IPS-15b (cell line): ENCODE measurements around the gene RFC2.
"Not testable (repeated sequence)": the region's sequence is repeated elsewhere in the genome, so short reads cannot be mapped to it uniquely, and the experiment has no call there.

ENCODE experiments used
- H3K27me3 ChIP-seq: one replicate; pipeline ENCODE4 v1.6.1; 2013; ENCODE audit warnings: low read length; ENCODE audit not compliant: control insufficient read depth, insufficient read depth
- H3K36me3 ChIP-seq: one replicate; pipeline ENCODE4 v1.6.1; 2013; ENCODE audit warnings: low read length; ENCODE audit not compliant: control insufficient read depth, insufficient read depth
- H3K4me1 ChIP-seq: one replicate; pipeline ENCODE4 v1.6.1; 2013; ENCODE audit warnings: mild to moderate bottlenecking, low read length; ENCODE audit not compliant: control insufficient read depth, insufficient read depth
- H3K4me3 ChIP-seq: one replicate; pipeline ENCODE4 v1.5.1; 2013; ENCODE audit warnings: low read depth, low read length
- H3K9ac ChIP-seq: one replicate; pipeline ENCODE4 v1.6.1; 2013; ENCODE audit warnings: low read depth, mild to moderate bottlenecking, low read length
- H3K9me3 ChIP-seq: one replicate; pipeline ENCODE4 v1.6.1; 2013; ENCODE audit warnings: mild to moderate bottlenecking, low read length; ENCODE audit not compliant: control insufficient read depth, insufficient read depth

The RFC2 gene

GRCh38 chr7:74255461-74255860, 1.3 kb upstream of the RFC2 start:
- H3K36me3 ChIP-seq, result peaks cover 11% of the 10 kb centered on the region
- H3K4me1 ChIP-seq, H3K9ac ChIP-seq, H3K27me3 ChIP-seq, H3K9me3 ChIP-seq: not testable (repeated sequence)
- peak overlapping the region; percentile 97 for H3K4me3 ChIP-seq

DNA sequence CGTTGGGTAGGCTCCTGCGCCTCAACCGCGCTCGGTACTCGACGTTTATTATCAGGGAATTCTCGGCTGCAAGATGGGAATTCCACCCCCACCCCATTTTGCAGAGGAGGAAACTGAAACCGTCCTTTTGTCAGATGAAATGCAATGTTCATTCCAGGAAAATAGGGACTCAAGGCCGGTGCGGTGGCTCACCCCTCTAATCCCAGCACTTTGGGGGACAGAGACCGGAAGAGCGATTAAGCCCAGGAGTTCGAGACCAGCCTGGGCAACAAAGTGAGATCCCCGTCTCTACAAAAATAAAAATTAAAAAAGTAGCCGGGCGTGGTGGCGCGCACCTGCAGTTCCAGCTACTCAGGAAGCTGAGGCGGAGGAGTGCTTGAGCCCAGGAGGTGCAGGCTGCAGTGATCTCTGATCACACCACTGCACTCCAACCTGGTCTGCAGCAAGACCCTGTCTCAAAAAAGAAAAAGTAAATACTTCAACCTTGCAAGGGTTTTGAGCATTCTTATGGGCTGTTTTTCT, 720 bp upstream of the RFC2 start:
- H3K27me3 ChIP-seq, result no peaks in the 10 kb centered on the region
- peaks cover 17% of the 10 kb centered on the region for H3K36me3 ChIP-seq
- peaks cover 4% of the 10 kb centered on the region for H3K4me1 ChIP-seq
- no peaks in the 10 kb centered on the region for H3K9me3 ChIP-seq
- peak overlapping the region; percentile 87 for H3K9ac ChIP-seq
- H3K4me3 ChIP-seq, result peak overlapping the region; percentile 97

GRCh38 chr7:74253835-74254128, 417 bp downstream of the RFC2 start:
- Histone ChIP-seq H3K9ac (peak overlapping the region; percentile 90), H3K27me3 (no peaks in the 10 kb centered on the region), H3K4me3 (peak overlapping the region; percentile 97), H3K9me3 (no peaks in the 10 kb centered on the region), H3K36me3 (peaks cover 26% of the 10 kb centered on the region), H3K4me1 (peaks cover 4% of the 10 kb centered on the region)

DNA sequence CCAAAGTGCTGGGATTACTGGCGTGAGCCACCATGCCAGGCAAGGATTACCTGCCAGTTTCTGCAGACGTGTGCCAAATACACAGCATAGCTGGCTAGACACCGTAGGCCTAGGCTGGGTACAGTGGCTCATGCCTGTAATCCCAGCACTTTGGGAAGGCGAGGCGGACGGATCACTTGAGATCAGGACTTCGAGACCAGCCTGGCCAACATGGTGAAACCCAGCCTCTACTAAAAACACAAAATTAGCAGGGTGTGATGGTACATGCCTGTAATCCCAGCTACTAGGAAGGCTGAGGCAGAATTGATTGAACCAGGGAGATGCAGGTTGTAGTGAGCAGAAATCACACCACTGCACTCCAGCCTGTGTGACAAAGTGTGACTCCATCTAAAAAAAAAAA, 868 bp downstream of the RFC2 start:
- Histone ChIP-seq H3K36me3 (peaks cover 31% of the 10 kb centered on the region), H3K27me3 (no peaks in the 10 kb centered on the region), H3K9ac (peak overlapping the region; percentile 60), H3K4me1 (peaks cover 4% of the 10 kb centered on the region), H3K4me3 (peak overlapping the region; percentile 97), H3K9me3 (no peaks in the 10 kb centered on the region)

- peaks cover 35% of the 10 kb centered on the region for H3K36me3 ChIP-seq
- H3K27me3 ChIP-seq, result no peaks in the 10 kb centered on the region
- peak overlapping the region; percentile 60 for H3K9ac ChIP-seq
- peaks cover 4% of the 10 kb centered on the region for H3K4me1 ChIP-seq
- peak overlapping the region; percentile 97 for H3K4me3 ChIP-seq
- no peaks in the 10 kb centered on the region for H3K9me3 ChIP-seq
Observed at GRCh38 chr7:74252893-74253292, 1.3 kb downstream of the RFC2 start.

DNA sequence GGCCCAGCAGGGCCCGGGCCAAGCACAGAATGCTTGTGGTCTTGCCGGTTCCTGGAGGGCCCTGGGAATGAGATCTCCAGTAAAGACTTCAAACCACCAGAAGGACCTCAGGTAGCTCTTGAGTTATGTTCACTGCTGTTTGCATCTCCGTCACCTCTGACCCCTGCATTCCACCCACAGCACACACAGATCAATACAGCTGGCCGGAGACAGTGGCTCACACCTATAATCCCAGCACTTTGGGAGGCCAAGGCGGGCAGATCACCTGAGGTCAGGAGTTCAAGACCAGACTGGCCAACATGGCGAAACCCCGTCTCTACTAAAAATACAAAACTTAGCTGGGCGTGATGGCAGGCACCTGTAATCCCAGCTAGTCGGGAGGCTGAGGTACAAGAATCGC, 5.1 kb downstream of the RFC2 start:
- not testable (repeated sequence) for H3K27me3 ChIP-seq, H3K9me3 ChIP-seq, H3K4me3 ChIP-seq, H3K9ac ChIP-seq, H3K4me1 ChIP-seq
- H3K36me3 ChIP-seq, result peaks cover 56% of the 10 kb centered on the region

DNA sequence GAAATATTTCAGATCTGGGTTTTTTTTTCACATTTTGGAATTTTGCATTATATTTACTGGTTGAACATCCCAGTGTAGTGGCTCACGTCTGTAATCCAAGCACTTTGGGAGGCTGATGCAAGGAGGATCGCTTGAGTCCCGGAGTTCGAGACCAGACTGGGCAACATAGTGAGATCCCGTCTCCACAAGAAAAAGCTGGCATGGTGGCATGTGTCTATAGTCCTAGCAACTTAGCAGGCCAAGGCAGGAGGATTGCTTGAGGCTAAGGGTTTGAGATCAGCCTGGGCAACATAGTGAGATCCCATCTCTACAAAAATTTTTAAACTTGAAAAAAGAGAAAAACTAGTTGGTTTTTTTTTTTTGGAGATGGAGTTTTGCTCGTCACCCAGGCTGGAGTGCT, 6.0 kb downstream of the RFC2 start:
- H3K9me3 ChIP-seq, result no peaks in the 10 kb centered on the region
- H3K36me3 ChIP-seq, result peaks cover 60% of the 10 kb centered on the region
- H3K27me3 ChIP-seq, result no peaks in the 10 kb centered on the region
- H3K4me3 ChIP-seq, result no peak overlapping the region
- peaks cover under 1% of the 10 kb centered on the region for H3K4me1 ChIP-seq
- H3K9ac ChIP-seq, result no peak overlapping the region

DNA sequence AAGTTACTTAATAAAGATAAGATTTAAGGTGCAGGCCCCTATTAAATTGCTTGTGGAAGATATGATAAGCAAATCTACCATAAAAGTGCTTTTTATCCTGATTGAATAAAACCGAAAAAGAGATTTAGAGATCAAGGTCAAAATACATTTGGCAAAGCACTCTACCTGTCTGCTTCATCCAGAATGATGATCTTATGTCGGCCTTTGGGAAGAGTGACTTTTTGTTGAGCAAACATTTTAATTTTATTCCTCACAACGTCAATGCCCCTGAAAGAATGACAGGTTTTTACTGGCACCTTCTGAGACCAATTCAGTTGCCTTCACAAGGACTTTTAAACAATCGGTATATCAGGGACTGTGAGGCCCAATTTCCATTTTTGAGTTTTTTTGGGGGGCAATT, 7.7 kb downstream of the RFC2 start:
- Histone ChIP-seq H3K9ac (no peak overlapping the region), H3K4me3 (no peak overlapping the region), H3K27me3 (no peaks in the 10 kb centered on the region), H3K36me3 (peaks cover 70% of the 10 kb centered on the region), H3K9me3 (no peaks in the 10 kb centered on the region), H3K4me1 (no peaks in the 10 kb centered on the region)

GRCh38 chr7:74242122-74242443, 12.1 kb downstream of the RFC2 start:
- H3K36me3 ChIP-seq, result peaks cover 74% of the 10 kb centered on the region
- H3K4me1 ChIP-seq, result no peaks in the 10 kb centered on the region
- H3K9me3 ChIP-seq, result no peaks in the 10 kb centered on the region
- H3K4me3 ChIP-seq, result no peak overlapping the region
- no peak overlapping the region for H3K9ac ChIP-seq
- H3K27me3 ChIP-seq, result no peaks in the 10 kb centered on the region

GRCh38 chr7:74240482-74240881, 13.7 kb downstream of the RFC2 start:
- H3K4me3 ChIP-seq, result no peak overlapping the region
- no peak overlapping the region for H3K9ac ChIP-seq
- peaks cover 76% of the 10 kb centered on the region for H3K36me3 ChIP-seq
- no peaks in the 10 kb centered on the region for H3K9me3 ChIP-seq
- H3K27me3 ChIP-seq, result no peaks in the 10 kb centered on the region
- no peaks in the 10 kb centered on the region for H3K4me1 ChIP-seq

DNA sequence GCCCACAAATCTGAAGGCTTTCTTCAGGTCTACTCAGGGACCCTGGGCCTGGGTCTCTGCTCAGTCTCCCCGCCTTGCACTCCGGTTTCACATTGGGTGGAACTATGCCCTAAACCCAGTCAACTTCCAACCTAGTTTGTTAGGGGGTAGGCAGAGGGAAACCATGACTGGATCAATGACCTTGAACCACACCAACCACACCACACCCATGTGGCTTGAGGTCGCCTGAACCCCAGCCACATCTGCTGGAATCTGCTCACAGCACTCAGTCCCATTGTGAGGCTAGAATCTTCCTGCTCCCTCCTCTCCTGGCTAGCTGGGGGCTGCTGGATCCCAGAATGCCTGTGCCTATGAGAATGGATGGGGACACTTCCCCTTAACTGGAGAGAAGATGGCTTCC, 17.9 kb downstream of the RFC2 start:
- peaks cover 62% of the 10 kb centered on the region for H3K36me3 ChIP-seq
- no peak overlapping the region for H3K9ac ChIP-seq
- no peaks in the 10 kb centered on the region for H3K4me1 ChIP-seq
- H3K9me3 ChIP-seq, result no peaks in the 10 kb centered on the region
- no peaks in the 10 kb centered on the region for H3K27me3 ChIP-seq
- H3K4me3 ChIP-seq, result no peak overlapping the region

GRCh38 chr7:74235518-74236268, 18.5 kb downstream of the RFC2 start:
- Histone ChIP-seq H3K36me3 (peaks cover 62% of the 10 kb centered on the region), H3K9ac (no peak overlapping the region), H3K27me3 (no peaks in the 10 kb centered on the region), H3K4me1 (no peaks in the 10 kb centered on the region), H3K9me3 (no peaks in the 10 kb centered on the region), H3K4me3 (no peak overlapping the region)
